NB4 (cell line): Measurements from ENCODE around the gene SKOR1.

Experiments
- DNase-seq: peaks from one replicate; pipeline ENCODE4 v3.0.0; 2010; ENCODE audit warnings: low read depth
- H3K4me3 ChIP-seq: one replicate; pipeline ENCODE4 v1.5.1; 2011; ENCODE audit warnings: mild to moderate bottlenecking, low read depth, low read length, moderate library complexity
- CTCF ChIP-seq: IDR thresholded peaks from one replicate; pipeline ENCODE4 v1.5.1; 2012; ENCODE audit warnings: low read depth, low read length
- MYC ChIP-seq: IDR thresholded peaks from 2 replicates; pipeline ENCODE4 v1.6.1; 2011; ENCODE audit warnings: low read depth, low read length
- POLR2A ChIP-seq: IDR thresholded peaks from 2 replicates; pipeline ENCODE4 v1.6.1; 2011; ENCODE audit warnings: mild to moderate bottlenecking; ENCODE audit not compliant: insufficient read length; ENCODE audit errors: extremely low read depth
- TF ChIP-seq, protein P1 (sequence below): IDR thresholded peaks from 2 replicates; pipeline ENCODE4 v1.6.1; 2011; ENCODE audit warnings: low read depth, low read length

SKOR1 gene

GRCh38 chr15:67883234-67883773 lies 58.0 kb downstream of the SKOR1 start:
- no peak overlapping the region for H3K4me3 ChIP-seq
- peak; percentile 14 for DNase-seq
- TF ChIP-seq, protein P1, sequence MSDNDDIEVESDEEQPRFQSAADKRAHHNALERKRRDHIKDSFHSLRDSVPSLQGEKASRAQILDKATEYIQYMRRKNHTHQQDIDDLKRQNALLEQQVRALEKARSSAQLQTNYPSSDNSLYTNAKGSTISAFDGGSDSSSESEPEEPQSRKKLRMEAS: 0 out of 2 replicates have a peak, but pooled peaks have one; percentile 19
- no peak for TF ChIP-seq CTCF
- TF ChIP-seq POLR2A: no peak
- TF ChIP-seq MYC: no peak

DNA sequence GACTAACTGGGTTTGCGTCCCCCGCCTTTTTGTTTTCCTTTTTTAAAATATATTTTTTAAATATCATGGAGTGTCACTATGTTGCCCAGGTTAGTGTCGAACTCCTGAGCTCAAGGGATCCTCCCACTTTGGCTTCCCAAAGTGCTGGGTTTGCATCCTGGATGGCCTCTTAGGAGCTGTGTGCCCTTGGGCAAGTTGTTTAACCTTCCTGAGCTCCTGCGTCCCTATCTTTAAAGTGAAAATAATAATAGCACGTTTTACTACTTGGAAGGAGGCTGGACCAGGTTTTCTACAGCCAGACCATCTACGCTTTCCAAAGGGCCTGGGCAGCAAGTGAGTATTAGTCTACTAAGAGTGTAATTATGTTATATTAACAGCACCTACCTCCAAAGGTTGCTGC lies 58.7 kb downstream of the SKOR1 start:
- H3K4me3 ChIP-seq: peak overlapping the region; percentile 23
- no peak for DNase-seq
- TF ChIP-seq MYC (no peak), POLR2A (no peak), CTCF (no peak)
- TF ChIP-seq, protein P1: no peak
